H1 (cell line): Measurements from ENCODE around the gene GALR1. TPM values are rescaled to one million over a fixed set of nuclear protein-coding genes. Genes with fewer than 3 reads are reported as not detected.

ENCODE experiments used
- CTCF ChIA-PET: fragments of 300-600 bp; sonication (Branson Sonifier 250); formaldehyde crosslinking; loops from one replicate; lab custom pipeline; 2021; ENCODE audit not compliant: partially characterized antibody; lab: Charles Lee
- POLR2A ChIA-PET: fragments of 300-600 bp; sonication (Branson Sonifier 250); formaldehyde crosslinking; loops from one replicate; lab custom pipeline; 2021; ENCODE audit warnings: inconsistent platforms; ENCODE audit not compliant: partially characterized antibody; lab: Charles Lee
- DNase-seq, 2 experiments: peaks; one replicate each; pipeline versions ENCODE4 v3.0.0 to v3.0.0-alpha.2; 2010 to 2022; ENCODE audit warnings: low spot score in 2 of 2, low read depth in 1 of 2, mixed read lengths in 1 of 2
- FAIRE-seq: peaks from 2 replicates; lab custom pipeline; 2011; peaks lifted over from hg19 to GRCh38; lab: Jason Lieb, UNC
- H2AFZ ChIP-seq: 2 replicates; pipeline ENCODE4 v1.8.1; 2012; ENCODE audit warnings: low read length, inconsistent platforms
- H2AK5ac ChIP-seq: 2 replicates; pipeline ENCODE4 v1.6.1; 2013; ENCODE audit warnings: low read depth, low read length
- H2BK120ac ChIP-seq: replicated peaks from 2 replicates; pipeline ENCODE3; 2013; ENCODE audit warnings: low read depth, low read length, inconsistent platforms
- H2BK12ac ChIP-seq: 2 replicates; pipeline ENCODE4 v1.6.1; 2013; ENCODE audit warnings: low read depth, low read length
- H2BK15ac ChIP-seq: 2 replicates; pipeline ENCODE4 v1.6.1; 2013; ENCODE audit warnings: low read length
- H2BK20ac ChIP-seq: 2 replicates; pipeline ENCODE4 v1.6.1; 2013; ENCODE audit warnings: low read length
- H2BK5ac ChIP-seq: 2 replicates; pipeline ENCODE4 v1.6.1; 2013; ENCODE audit warnings: low read depth, low read length
- H3K14ac ChIP-seq: 2 replicates; pipeline ENCODE4 v1.6.1; 2013; ENCODE audit warnings: inconsistent platforms; ENCODE audit not compliant: insufficient read length
- H3K18ac ChIP-seq: 2 replicates; pipeline ENCODE4 v1.6.1; 2013; ENCODE audit warnings: low read length; ENCODE audit errors: extremely low read depth
- H3K23ac ChIP-seq: 2 replicates; pipeline ENCODE4 v1.6.1; 2013; ENCODE audit warnings: inconsistent platforms; ENCODE audit not compliant: insufficient read length
- H3K23me2 ChIP-seq: 2 replicates; pipeline ENCODE4 v1.6.1; 2013; ENCODE audit warnings: low read depth, low read length
- H3K27ac ChIP-seq: 2 replicates; pipeline ENCODE4 v1.6.1; 2011; ENCODE audit warnings: low read depth, low read length, inconsistent platforms
- H3K27me3 ChIP-seq, 4 experiments: replicated peaks in 1 of 4; 1 replicate in 1 of 4; 2 replicates in 3 of 4; pipeline versions ENCODE4 v1.6.1 to v1.8.1; 2011 to 2013; ENCODE audit warnings: low read length in 3 of 4, mild to moderate bottlenecking in 3 of 4, inconsistent platforms in 2 of 4, mixed read lengths in 2 of 4, moderate library complexity in 1 of 4; ENCODE audit not compliant: control insufficient read depth in 3 of 4, insufficient read depth in 3 of 4; ENCODE audit errors: extremely low read depth in 1 of 4
- H3K36me3 ChIP-seq, 4 experiments: 2 replicates each; pipeline versions ENCODE4 v1.6.1 to v1.8.1; 2011 to 2013; ENCODE audit warnings: mild to moderate bottlenecking in 4 of 4, low read length in 3 of 4, moderate library complexity in 2 of 4, control low read depth in 1 of 4, inconsistent platforms in 1 of 4; ENCODE audit not compliant: insufficient read depth in 4 of 4, control insufficient read depth in 2 of 4
- H3K4ac ChIP-seq: replicated peaks from 2 replicates; pipeline ENCODE3; 2013; ENCODE audit warnings: low read length, low read depth, mixed read lengths, inconsistent platforms; ENCODE audit not compliant: insufficient read length
- H3K4me1 ChIP-seq, 4 experiments: replicated peaks in 1 of 4; 1 replicate in 1 of 4; 2 replicates in 3 of 4; pipeline versions ENCODE4 v1.6.1 to v1.8.1; 2011 to 2013; ENCODE audit warnings: low read length in 3 of 4, inconsistent platforms in 2 of 4, mixed read lengths in 1 of 4; ENCODE audit not compliant: insufficient read depth in 4 of 4, control insufficient read depth in 3 of 4
- H3K4me2 ChIP-seq, 2 experiments: 2 replicates each; pipeline versions ENCODE4 v1.6.1 to v1.8.1; 2011 to 2013; ENCODE audit warnings: low read depth in 2 of 2, low read length in 2 of 2, control low read depth in 1 of 2, inconsistent platforms in 1 of 2, mild to moderate bottlenecking in 1 of 2; ENCODE audit not compliant: insufficient read depth in 1 of 2
- H3K4me3 ChIP-seq, 4 experiments: fragments of 200-600, 300-600 bp in 1 of 4; sonication (generic), shearing (Covaris generic), sonication (Bioruptor Twin) in 1 of 4; 2 replicates each; pipeline versions ENCODE4 v1.5.1 to v1.8.1; 2011 to 2016; ENCODE audit warnings: low read length in 4 of 4, low read depth in 3 of 4, control low read depth in 2 of 4, inconsistent platforms in 2 of 4, mild to moderate bottlenecking in 2 of 4, mixed read lengths in 1 of 4, moderate library complexity in 1 of 4; ENCODE audit not compliant: insufficient read depth in 2 of 4; ENCODE audit errors: extremely low read depth in 1 of 4
- H3K56ac ChIP-seq: replicated peaks from 2 replicates; pipeline ENCODE3; 2013; ENCODE audit warnings: low read depth, mild to moderate bottlenecking, mixed read lengths, low read length, inconsistent platforms; ENCODE audit not compliant: insufficient read length
- H3K79me1 ChIP-seq: 2 replicates; pipeline ENCODE4 v1.6.1; 2013; ENCODE audit warnings: low read depth, low read length, control low read depth
- H3K79me2 ChIP-seq, 2 experiments: 2 replicates each; pipeline versions ENCODE4 v1.6.1 to v1.8.1; 2012 to 2013; ENCODE audit warnings: low read length in 2 of 2, mild to moderate bottlenecking in 2 of 2, inconsistent platforms in 1 of 2; ENCODE audit not compliant: insufficient read depth in 2 of 2, control insufficient read depth in 1 of 2
- H3K9ac ChIP-seq, 4 experiments: replicated peaks in 1 of 4; 1 replicate in 1 of 4; 2 replicates in 3 of 4; pipeline versions ENCODE4 v1.6.1 to v1.8.1; 2011 to 2013; ENCODE audit warnings: low read depth in 3 of 4, low read length in 3 of 4, control low read depth in 2 of 4, mild to moderate bottlenecking in 2 of 4, moderate library complexity in 2 of 4, inconsistent platforms in 1 of 4; ENCODE audit errors: extremely low read depth in 1 of 4
- H3K9me3 ChIP-seq, 2 experiments: 2 replicates each; pipeline versions ENCODE4 v1.6.1 to v1.8.1; 2012 to 2013; ENCODE audit warnings: mild to moderate bottlenecking in 2 of 2, moderate library complexity in 2 of 2, control low read depth in 1 of 2, inconsistent platforms in 1 of 2, low read depth in 1 of 2, low read length in 1 of 2, mixed read lengths in 1 of 2; ENCODE audit not compliant: insufficient read depth in 2 of 2
- H4K20me1 ChIP-seq, 2 experiments: replicated peaks in 1 of 2; 2 replicates each; pipeline versions ENCODE3 to v1.8.1; 2011 to 2013; ENCODE audit warnings: inconsistent platforms in 2 of 2, low read length in 2 of 2, mild to moderate bottlenecking in 1 of 2; ENCODE audit not compliant: insufficient read depth in 2 of 2, control insufficient read depth in 1 of 2
- H4K5ac ChIP-seq: 2 replicates; pipeline ENCODE4 v1.6.1; 2013; ENCODE audit warnings: low read length, low read depth, mixed read lengths, inconsistent platforms; ENCODE audit not compliant: insufficient read length
- H4K8ac ChIP-seq: 2 replicates; pipeline ENCODE4 v1.8.0; 2013; ENCODE audit warnings: mild to moderate bottlenecking, moderate library complexity, low read length, inconsistent platforms; ENCODE audit not compliant: insufficient read depth; ENCODE audit errors: extremely low read depth
- H4K91ac ChIP-seq: replicated peaks from 2 replicates; pipeline ENCODE3; 2013; ENCODE audit warnings: low read length, mixed read lengths, inconsistent platforms; ENCODE audit not compliant: insufficient read length
- CBX8 ChIP-seq: fragments of 300-800, 300-1000 bp; sonication (generic); IDR thresholded peaks from 2 replicates; pipeline ENCODE4 v1.7.1; 2016; ENCODE audit warnings: low read depth, low read length, borderline replicate concordance
- CHD2 ChIP-seq: IDR thresholded peaks from 2 replicates; pipeline ENCODE4 v1.6.1; 2012; ENCODE audit warnings: low read length, improper control_type of control experiment
- HDAC2 ChIP-seq, 2 experiments: fragments of 300-600 bp in 1 of 2; sonication (generic) in 1 of 2; IDR thresholded peaks; 2 replicates each; pipeline ENCODE4 v1.6.1; 2011 to 2012; ENCODE audit warnings: low read depth in 2 of 2, low read length in 2 of 2, mild to moderate bottlenecking in 2 of 2, moderate library complexity in 2 of 2, borderline replicate concordance in 1 of 2, inconsistent platforms in 1 of 2
- JUN ChIP-seq: IDR thresholded peaks from 2 replicates; pipeline ENCODE4 v1.6.1; 2011; ENCODE audit warnings: low read depth, mild to moderate bottlenecking, improper control_type of control experiment, low read length
- JUND ChIP-seq: IDR thresholded peaks from 2 replicates; pipeline ENCODE4 v1.6.1; 2011; ENCODE audit warnings: mild to moderate bottlenecking, improper control_type of control experiment, low read length
- RBBP5 ChIP-seq: IDR thresholded peaks from 2 replicates; pipeline ENCODE4 v1.7.1; 2012; ENCODE audit warnings: low read depth, mild to moderate bottlenecking, inconsistent platforms, low read length, moderate library complexity, borderline replicate concordance
- SIN3A ChIP-seq, 2 experiments: IDR thresholded peaks in 1 of 2; conservative IDR thresholded peaks in 1 of 2; 2 replicates each; pipeline ENCODE4 v1.6.1; 2011 to 2012; ENCODE audit warnings: low read length in 2 of 2, improper control_type of control experiment in 1 of 2, low read depth in 1 of 2, mild to moderate bottlenecking in 1 of 2
- SIX5 ChIP-seq: IDR thresholded peaks from 2 replicates; pipeline ENCODE4 v1.6.1; 2011; ENCODE audit warnings: mild to moderate bottlenecking, low read depth, low read length
- TCF12 ChIP-seq: IDR thresholded peaks from 2 replicates; pipeline ENCODE4 v1.6.1; 2011; ENCODE audit warnings: low read depth, mild to moderate bottlenecking, low read length
- YY1 ChIP-seq: IDR thresholded peaks from 2 replicates; pipeline ENCODE4 v1.6.1; 2011; ENCODE audit warnings: low read depth, mild to moderate bottlenecking, low read length
- WGBS, 2 experiments: shearing (Covaris generic) in 1 of 2; methylation state at CpG; one replicate each; pipeline versions ENCODE4 v1.1.6 to v1.1.7; 2013 to 2015; ENCODE audit warnings: low lambda C conversion rate in 2 of 2, mixed read lengths in 2 of 2, inconsistent platforms in 1 of 2, low coverage in 1 of 2, missing lambda C conversion rate in 1 of 2; ENCODE audit not compliant: insufficient replicate concordance in 2 of 2, insufficient coverage in 1 of 2, insufficient read length in 1 of 2; ENCODE audit errors: extremely low coverage in 1 of 2, missing lambda C conversion rate in 1 of 2; 5-methylcytosine and 5-hydroxymethylcytosine counted together
- polyA plus RNA-seq, 7 experiments: library from polyadenylated mRNA; depleted of rRNA in 3 of 7; stranded (reverse) in 5 of 7; unstranded in 2 of 7; fragments of >200 nt in 5 of 7; fragments of 200-250 nt in 2 of 7; gene quantifications; 1 replicate in 5 of 7; 2 replicates in 1 of 7; 4 replicates in 1 of 7; pipeline versions ENCODE4 v1.2.1 to v1.2.3, GENCODE V29; 2011 to 2013; ENCODE audit warnings: missing spikeins in 2 of 7, mixed read lengths in 2 of 7
- total RNA-seq: library from RNA; stranded (reverse); fragmentation: NEBNext Ultra II Directional; extraction: Animal tissue kit (Norgen Biotek cat#: 25700); gene quantifications from 2 replicates; pipeline ENCODE4 v1.2.1, GENCODE V29; 2021
- TF ChIP-seq, protein P1 (sequence below): IDR thresholded peaks from 2 replicates; pipeline ENCODE4 v1.6.1; 2012; ENCODE audit warnings: low read length, inconsistent platforms

GALR1 gene
- total and polyA plus RNA-seq, 2 of the 8 experiments (the other 6 are each of a cell fraction or from before 2014, with no cell fraction given), result 0.09 to 1.6 TPM

DNA sequence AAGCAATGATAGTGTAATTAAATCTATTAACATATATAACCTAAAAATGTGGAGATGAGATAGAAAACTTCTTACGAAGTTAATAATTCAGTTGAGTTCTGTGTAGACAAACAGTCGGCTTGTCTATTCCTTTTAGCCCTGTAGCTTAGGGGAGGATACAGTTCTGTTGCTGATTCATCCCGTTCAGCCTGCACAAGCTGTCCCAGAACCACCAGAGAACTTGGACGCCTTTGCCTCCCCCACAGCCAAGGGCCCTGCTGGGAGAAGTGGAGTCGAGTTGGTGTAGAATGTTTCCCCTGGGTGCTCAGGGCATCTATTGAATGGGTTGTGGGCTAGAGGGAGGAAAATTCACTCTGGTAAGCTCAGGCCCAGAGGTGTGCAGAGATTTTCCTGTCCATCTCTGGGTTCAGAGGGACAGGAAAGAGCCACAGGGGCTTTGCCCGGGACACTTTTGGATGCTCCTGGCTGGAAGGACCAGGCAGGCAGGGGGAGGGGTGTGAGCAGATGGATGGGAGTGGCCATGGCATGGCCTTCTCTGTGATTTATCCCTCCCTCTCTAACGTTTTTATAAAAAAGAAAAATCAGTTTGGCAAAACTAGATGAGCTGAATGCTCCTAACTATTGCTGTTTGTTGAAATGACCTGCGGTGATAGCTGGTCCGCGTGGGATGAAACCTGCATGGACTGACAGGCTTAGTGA is 42.8 kb upstream of the GALR1 start:
- WGBS, 2 experiments, result 82% methylated on average over 10 of the region's 10 CpGs; no CpG with 5 or more reads in 1 of the 2 experiments
- POLR2A ChIA-PET, result no interaction called here
- no peak overlapping the region for H3K4me2 ChIP-seq
- TF ChIP-seq SIN3A (conservative IDR thresholded peaks at IDR 0.05 in 1 of 2, IDR thresholded peaks at IDR 0.05 in 1 of 2; ENCODE audit: low read depth in 1 of 2, low read length in 2 of 2), result no peak
- no peak for TF ChIP-seq CHD2
- TF ChIP-seq JUND, result no peak
- TF ChIP-seq, protein P1, sequence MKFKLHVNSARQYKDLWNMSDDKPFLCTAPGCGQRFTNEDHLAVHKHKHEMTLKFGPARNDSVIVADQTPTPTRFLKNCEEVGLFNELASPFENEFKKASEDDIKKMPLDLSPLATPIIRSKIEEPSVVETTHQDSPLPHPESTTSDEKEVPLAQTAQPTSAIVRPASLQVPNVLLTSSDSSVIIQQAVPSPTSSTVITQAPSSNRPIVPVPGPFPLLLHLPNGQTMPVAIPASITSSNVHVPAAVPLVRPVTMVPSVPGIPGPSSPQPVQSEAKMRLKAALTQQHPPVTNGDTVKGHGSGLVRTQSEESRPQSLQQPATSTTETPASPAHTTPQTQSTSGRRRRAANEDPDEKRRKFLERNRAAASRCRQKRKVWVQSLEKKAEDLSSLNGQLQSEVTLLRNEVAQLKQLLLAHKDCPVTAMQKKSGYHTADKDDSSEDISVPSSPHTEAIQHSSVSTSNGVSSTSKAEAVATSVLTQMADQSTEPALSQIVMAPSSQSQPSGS, result no peak
- no peak for TF ChIP-seq RBBP5
- no peak for TF ChIP-seq CBX8
- TF ChIP-seq TCF12, result no peak
- TF ChIP-seq YY1, result no peak
- TF ChIP-seq SIX5, result no peak
- TF ChIP-seq HDAC2 (IDR thresholded peaks at IDR 0.05; ENCODE audit: borderline replicate concordance in 1 of 2, low read depth in 2 of 2, low read length in 2 of 2), result no peak
- no peak for TF ChIP-seq JUN

More for the DNA sequence above, 42.8 kb upstream of the GALR1 start:
- H2BK15ac ChIP-seq, result no peak overlapping the region
- no peak overlapping the region for H2AFZ ChIP-seq
- H2BK120ac ChIP-seq, result no peak overlapping the region
- CTCF ChIA-PET, result interaction anchor here (0.6 to 1.7 kb wide), 7 partner anchors 9 to 487 kb away, joined by 3 to 14 read pairs (median 3); no protein-coding TSS in a partner anchor
- no peak overlapping the region for H4K8ac ChIP-seq
- H3K79me1 ChIP-seq, result no peaks in the 10 kb centered on the region
- H3K23ac ChIP-seq, result no peak overlapping the region
- no peaks in the 10 kb centered on the region for H4K20me1 ChIP-seq
- H3K36me3 ChIP-seq, result no peaks in the 10 kb centered on the region
- no peak for FAIRE-seq
- no peak overlapping the region for H3K27ac ChIP-seq
- H3K14ac ChIP-seq, result no peak overlapping the region
- H4K5ac ChIP-seq, result no peak overlapping the region
- H4K91ac ChIP-seq, result no peak overlapping the region
- H3K4me3 ChIP-seq, result no peak overlapping the region
- H3K9ac ChIP-seq, result no peak overlapping the region
- H2BK5ac ChIP-seq, result no peak overlapping the region
- no peak overlapping the region for H2AK5ac ChIP-seq
- DNase-seq, result no peak
- no peak overlapping the region for H2BK12ac ChIP-seq
- no peak overlapping the region for H3K56ac ChIP-seq
- no peaks in the 10 kb centered on the region; a peak in 1 of 7 replicates for H3K27me3 ChIP-seq
- no peaks in the 10 kb centered on the region for H3K23me2 ChIP-seq
- H3K9me3 ChIP-seq, result no peaks in the 10 kb centered on the region
- H2BK20ac ChIP-seq, result no peak overlapping the region
- H3K18ac ChIP-seq, result no peak overlapping the region
- no peaks in the 10 kb centered on the region for H3K79me2 ChIP-seq
- no peaks in the 10 kb centered on the region; a peak in 1 of 7 replicates for H3K4me1 ChIP-seq
- H3K4ac ChIP-seq, result no peak overlapping the region
